Nucleus accumbens (tissue), 56 donors: ENCODE data around the gene TMEM131L.

Experiments
- DNase-seq, 56 donors: peaks; one replicate each; lab custom pipeline; 2025; lab: John Stamatoyannopoulos, UW

The TMEM131L gene

DNA sequence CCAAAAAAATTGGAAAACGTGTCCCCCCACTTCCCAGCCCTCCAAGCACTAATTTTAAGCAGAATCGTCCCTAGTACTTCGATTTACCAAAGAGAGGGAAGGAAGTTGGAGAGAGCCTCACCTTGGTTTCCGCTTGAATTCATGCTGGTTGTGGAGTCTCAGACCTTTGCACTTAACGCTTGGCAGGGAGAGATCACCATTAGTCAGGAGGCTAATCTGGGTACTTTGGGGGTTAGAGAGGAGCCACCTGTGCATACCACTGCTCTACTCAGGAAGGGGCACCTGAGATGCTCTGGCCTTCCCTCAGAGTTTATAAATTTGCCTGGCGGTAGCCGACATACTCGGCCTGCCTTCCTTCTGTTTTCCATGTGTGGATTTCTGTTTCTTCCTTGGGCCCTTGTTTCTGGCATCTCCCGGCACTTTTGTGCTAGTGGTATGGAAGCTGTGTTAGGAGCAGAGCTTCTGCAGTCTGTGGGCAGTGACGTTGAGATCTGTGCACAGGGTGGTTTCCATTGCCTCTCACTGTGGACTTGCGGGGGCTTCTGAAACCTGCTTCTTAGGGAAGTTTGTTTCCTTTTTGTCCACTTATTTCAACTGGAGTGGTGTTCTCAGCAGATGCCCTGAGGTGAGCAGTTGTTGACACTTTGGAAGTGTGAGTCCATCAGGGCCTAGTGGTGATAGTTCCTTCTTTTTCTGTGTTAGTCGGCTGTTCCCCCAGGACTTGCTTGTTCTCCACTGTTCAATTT is 104.2 kb downstream of the TMEM131L start:
- DNase-seq = no peak

DNA sequence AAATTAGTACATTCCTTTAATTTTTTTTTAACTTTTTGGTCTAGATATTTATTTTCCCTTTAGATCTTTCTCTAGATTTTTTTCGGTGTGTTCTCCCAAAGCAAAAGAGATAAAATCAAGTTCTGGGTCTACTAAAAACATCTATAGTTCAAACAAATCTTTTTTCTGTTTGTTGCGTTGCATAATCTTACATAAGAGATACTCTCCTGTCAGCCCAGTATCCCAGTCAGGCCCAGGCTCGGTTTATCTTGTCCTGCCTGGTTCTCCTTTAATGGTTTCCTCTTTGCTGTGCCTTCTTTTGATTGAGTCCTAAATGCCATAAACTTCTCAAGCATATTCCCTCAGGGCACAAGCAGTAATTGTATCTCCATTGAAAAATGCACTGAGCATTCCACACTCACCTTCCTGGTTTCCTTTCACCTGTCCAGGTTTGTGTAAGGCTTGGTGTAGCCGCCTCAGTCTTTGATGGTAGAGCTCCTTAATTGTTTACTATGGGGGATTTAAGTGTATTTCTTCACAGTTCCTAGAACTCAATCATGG is 104.9 kb downstream of the TMEM131L start:
- DNase-seq = no peak

GRCh38 chr4:153572609-153573008 is 106.4 kb downstream of the TMEM131L start:
- DNase-seq = no peak

DNA sequence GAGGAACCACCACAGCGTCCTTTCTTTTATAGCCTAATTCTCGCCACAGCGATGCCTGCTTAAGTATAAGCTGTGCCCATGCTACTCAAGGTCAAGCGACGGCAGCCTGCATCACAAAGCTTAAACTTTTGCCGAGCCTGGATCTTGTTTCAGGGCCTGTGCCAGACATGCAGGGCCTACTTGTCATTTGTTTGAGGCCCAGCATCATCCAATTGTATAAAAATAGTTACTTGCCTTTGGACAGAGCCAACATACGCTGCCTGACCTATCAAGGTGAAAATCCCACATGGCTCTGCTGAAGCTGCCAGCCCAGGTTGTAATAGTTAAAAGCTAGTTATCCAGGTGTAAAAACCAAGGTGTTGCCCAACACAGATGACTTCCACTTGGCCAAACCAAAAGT is 107.1 kb downstream of the TMEM131L start:
- DNase-seq = no peak

DNA sequence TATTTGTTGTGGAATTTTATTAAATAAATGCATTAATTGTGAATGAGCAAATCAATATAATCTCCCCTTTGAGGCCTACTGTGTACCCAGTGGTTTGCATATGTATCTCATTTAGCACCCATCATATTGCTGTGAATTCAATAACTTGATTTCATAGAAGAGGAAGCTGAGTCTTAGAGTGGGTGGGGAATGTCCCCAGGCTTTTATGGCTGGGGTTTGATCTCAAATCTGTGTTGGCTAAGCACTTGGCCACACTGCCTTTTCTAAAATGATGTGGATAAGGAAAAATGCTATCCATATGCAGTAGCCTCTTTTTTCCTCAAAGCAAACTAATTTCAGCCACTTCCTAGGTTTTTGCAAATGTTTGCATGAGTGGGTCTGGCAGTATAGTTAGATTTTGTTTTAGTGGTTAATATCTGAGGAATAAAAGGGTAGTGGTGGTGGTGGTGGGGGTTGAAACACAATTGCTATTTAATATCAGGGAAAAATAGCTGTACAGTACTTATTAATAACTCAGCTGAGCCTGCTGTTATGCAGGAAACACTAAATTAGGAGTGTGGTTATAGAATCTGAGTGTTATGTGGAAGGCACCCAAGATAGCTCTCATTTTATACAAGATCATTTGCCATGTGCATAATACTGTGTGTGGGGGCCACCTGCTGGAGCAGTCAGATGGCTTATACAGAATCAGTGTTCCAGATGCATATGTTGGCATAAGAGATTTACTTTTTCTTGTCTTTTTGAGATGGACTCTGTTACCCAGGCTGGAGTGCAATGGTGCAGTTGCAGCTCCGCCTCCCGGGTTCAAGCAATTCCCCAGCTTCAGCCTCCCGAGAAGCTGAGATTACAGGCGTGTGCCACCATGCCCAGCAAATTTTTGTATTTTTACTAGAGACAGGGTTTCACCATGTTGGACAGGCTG is 108.0 kb downstream of the TMEM131L start:
- DNase-seq = peak in 47 of 56 donors; percentile 5 to 87 (median 42)

- no peak for DNase-seq
Observed at GRCh38 chr4:153576443-153576774, 110.2 kb downstream of the TMEM131L start.

- no peak for DNase-seq
Observed at GRCh38 chr4:153577053-153577452, 110.9 kb downstream of the TMEM131L start.

- no peak for DNase-seq
Observed at GRCh38 chr4:153579410-153579809, 113.2 kb downstream of the TMEM131L start.

DNA sequence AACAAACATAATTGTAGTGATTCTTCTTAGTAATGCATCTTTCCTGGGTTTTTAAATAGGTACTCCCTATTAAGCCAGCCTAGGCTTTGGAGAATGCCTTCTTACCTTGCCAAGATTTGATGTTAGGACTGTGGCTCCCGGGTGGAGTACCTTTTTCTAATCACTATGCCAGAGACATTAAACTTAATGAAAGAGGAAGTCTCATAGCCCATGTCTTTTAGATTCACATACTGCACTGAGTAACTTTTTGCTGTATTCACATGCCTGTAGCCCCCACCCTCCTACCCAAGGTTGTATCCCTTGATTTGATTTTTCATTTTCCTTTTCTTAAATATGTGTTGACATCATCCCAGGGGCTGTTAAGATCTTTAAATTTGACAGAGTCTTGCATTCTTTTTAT is 113.7 kb downstream of the TMEM131L start:
- no peak for DNase-seq

DNA sequence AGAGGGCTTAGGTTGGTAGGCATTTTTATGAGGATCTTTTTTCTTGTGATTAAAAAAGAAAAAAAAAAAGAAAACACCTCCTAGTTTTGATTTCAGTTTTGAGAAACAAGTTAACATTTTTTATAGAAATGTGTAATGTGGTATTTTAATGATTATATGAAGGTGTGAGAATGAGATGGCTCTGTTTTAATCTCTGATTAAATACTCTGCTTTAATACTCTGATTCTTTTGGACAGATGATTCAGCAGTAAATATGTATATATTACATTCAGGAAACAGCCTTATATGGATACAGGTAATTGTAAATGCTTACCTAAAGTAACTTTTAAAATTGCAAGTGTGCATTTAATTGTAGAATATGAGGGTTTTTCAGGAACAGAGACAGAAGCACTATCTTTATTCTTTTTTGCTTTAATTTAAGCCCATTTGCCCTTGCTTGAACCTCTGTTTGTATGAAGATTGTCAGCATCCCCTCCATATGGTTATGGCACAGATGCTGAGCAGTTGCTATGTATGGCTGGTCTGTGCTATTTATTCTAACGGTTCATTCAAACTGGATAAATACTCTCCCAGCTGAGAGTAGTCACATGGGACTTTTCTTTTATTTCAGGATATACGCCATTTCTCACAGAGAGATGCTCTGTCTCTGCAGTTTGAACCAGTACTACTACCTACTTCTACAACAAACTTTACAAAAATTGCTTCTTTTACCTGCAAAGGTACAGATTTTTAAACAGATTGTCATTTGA is 117.0 kb downstream of the TMEM131L start:
- no peak for DNase-seq

DNA sequence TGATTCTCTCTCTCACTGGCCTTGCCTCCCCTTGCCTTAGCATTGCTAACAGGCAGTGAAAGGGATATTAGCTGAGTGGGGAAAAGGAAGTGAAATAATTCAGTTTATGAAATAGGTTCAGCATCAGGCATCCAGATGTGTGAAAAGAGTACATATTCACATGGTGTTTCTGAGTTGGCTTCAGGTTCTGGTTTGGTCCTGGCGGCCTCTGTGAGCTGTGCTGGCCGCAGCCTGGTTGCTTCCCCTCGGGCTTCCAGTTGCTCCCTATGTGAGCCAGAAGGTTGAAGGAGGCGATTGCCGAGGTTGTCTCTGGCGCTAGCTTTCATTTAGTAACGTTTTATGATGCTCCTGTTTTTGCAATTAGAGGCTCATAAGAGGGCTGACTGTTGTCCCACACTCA is 118.9 kb downstream of the TMEM131L start:
- DNase-seq = no peak

GRCh38 chr4:153589703-153590595 is 123.8 kb downstream of the TMEM131L start:
- no peak for DNase-seq

GRCh38 chr4:153591441-153591840 is 125.3 kb downstream of the TMEM131L start:
- no peak for DNase-seq

GRCh38 chr4:153592064-153592463 is 125.9 kb downstream of the TMEM131L start:
- no peak for DNase-seq

DNA sequence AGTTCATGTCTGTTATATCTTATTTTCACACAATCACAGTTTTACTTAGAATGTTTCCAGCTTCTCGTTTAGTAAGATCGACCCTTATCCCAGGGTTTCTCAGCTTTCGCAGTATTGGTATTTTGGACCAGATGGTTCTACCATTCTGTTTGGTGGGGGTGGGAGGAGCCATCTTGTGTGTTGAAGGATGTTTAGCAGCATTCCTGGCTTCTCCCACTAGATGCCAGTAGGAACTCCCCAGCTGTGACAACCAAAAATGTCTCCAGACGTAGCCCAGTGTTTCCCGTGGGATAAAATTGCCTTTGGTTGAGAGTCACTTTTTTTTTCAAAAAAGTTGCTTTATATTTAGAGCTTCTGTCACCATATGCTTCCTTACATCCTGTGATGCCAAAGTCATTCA is 127.0 kb downstream of the TMEM131L start:
- DNase-seq = no peak

GRCh38 chr4:153594210-153594609 is 128.1 kb downstream of the TMEM131L start:
- DNase-seq = no peak

DNA sequence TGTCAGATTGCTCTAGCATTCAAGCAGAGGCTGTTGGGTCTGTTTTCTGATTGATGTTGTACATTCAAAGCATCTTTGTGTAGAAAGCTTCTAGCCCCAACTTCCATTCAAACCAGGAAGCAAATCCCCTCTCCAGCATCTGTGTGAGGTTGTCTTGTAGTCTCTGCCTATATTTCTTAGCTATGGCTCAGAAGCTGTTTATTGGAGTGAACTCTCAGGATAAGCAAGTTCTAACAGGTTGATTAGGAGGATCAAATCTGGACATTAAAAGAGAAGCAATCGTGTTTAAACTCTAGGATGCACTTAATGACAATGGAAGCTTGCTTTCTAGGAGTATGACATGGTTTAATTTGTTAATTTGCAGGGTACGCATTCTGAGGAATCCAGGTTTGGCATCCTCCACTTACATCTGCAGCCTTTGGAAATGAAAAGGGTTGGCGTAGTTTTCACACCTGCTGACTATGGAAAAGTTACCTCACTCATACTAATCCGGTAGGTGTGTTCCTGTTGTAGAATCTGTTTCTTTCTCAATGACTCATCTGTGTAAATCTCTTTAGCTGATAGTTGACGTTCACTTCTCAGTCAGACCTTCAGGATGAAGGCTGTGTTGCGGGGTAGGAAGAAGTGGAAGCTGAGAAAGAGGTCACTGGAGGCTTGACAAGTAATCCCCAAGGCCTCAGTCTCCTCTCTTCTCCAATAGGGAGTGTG is 129.9 kb downstream of the TMEM131L start:
- DNase-seq = peak in 1 of 56 donors; percentile 2

GRCh38 chr4:153602758-153603157 is 136.6 kb downstream of the TMEM131L start:
- DNase-seq = no peak

DNA sequence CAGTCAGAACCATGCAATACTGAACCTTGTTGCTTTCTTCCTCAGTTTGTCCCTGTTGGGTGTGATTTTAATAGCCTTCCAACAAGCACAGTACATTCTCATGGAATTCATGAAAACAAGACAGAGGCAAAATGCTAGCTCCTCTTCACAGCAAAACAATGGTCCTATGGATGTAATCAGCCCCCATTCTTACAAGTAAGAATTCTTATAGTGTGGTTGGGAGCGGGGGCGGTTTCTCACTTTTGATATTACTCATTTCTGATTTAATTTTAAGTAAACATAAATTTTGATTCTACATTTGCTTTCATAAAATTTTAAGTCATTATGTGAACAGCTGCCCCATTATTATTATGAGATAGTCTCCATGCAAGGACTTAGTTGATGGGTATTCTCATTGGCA is 137.1 kb downstream of the TMEM131L start:
- DNase-seq = no peak
